HCT116 (cell line): ENCODE measurements around the gene CYP2E1.

ENCODE experiments used
- ATF3 ChIP-seq: IDR thresholded peaks from 2 replicates; pipeline ENCODE4 v1.6.1; 2012
- JUND ChIP-seq: IDR thresholded peaks from 2 replicates; pipeline ENCODE4 v1.6.1; 2012
- RAD21 ChIP-seq: IDR thresholded peaks from 2 replicates; pipeline ENCODE4 v1.6.1; 2012; ENCODE audit warnings: low read depth, mild to moderate bottlenecking
- TF ChIP-seq, protein P1 (sequence below), 3 experiments: fragments of 200-600 bp in 1 of 3; sonication (generic) in 1 of 3; IDR thresholded peaks in 2 of 3; conservative IDR thresholded peaks in 1 of 3; 2 replicates each; pipeline ENCODE4 v1.5.1; 2012 to 2017; ENCODE audit warnings: low read depth in 2 of 3, low read length in 2 of 3, antibody characterized with exemption in 1 of 3, borderline replicate concordance in 1 of 3, control low read depth in 1 of 3, mild to moderate bottlenecking in 1 of 3, mixed read lengths in 1 of 3, mixed run types in 1 of 3, moderate library complexity in 1 of 3; ENCODE audit not compliant: insufficient read depth in 1 of 3

- peak; percentile 17; the same call in 1 of the 2 replicates for TF ChIP-seq RAD21
- TF ChIP-seq ATF3 = no peak
- TF ChIP-seq, protein P1, sequence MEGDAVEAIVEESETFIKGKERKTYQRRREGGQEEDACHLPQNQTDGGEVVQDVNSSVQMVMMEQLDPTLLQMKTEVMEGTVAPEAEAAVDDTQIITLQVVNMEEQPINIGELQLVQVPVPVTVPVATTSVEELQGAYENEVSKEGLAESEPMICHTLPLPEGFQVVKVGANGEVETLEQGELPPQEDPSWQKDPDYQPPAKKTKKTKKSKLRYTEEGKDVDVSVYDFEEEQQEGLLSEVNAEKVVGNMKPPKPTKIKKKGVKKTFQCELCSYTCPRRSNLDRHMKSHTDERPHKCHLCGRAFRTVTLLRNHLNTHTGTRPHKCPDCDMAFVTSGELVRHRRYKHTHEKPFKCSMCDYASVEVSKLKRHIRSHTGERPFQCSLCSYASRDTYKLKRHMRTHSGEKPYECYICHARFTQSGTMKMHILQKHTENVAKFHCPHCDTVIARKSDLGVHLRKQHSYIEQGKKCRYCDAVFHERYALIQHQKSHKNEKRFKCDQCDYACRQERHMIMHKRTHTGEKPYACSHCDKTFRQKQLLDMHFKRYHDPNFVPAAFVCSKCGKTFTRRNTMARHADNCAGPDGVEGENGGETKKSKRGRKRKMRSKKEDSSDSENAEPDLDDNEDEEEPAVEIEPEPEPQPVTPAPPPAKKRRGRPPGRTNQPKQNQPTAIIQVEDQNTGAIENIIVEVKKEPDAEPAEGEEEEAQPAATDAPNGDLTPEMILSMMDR (IDR thresholded peaks at IDR 0.05 in 2 of 3, conservative IDR thresholded peaks at IDR 0.05 in 1 of 3; ENCODE audit: borderline replicate concordance in 1 of 3, insufficient read depth in 1 of 3, low read depth in 2 of 3, low read length in 2 of 3) = no peak
- no peak for TF ChIP-seq JUND
These were observed 30.2 kb downstream of the CYP2E1 start for GRCh38 chr10:133557381-133557780.
